Loucy (cell line): Measurements from ENCODE around the gene FHIT.

ENCODE experiments used
- CTCF ChIP-seq: fragments of 200-600 bp; sonication (generic); conservative IDR thresholded peaks from 2 replicates; pipeline ENCODE4 v1.5.1; 2014; ENCODE audit warnings: mild to moderate bottlenecking, antibody characterized with exemption, low read length
- EZH2phosphoT487 ChIP-seq: fragments of 200-600 bp; IDR thresholded peaks from 2 replicates; pipeline ENCODE4 v1.6.1; 2018; ENCODE audit warnings: antibody characterized with exemption, mild to moderate bottlenecking, moderate library complexity, borderline replicate concordance

GRCh38 chr3:60781935-60782334 lies 469.3 kb downstream of the FHIT start:
- TF ChIP-seq CTCF (no peak), EZH2phosphoT487 (no peak)
